K562 (cell line): ENCODE results near the gene GABBR1. TPM values are rescaled to one million over a fixed set of nuclear protein-coding genes. Genes with fewer than 3 reads are reported as not detected.

Experiments
- ATAC-seq: fragments of 200-7000 bp; cut with Tn5 transposase; 3 replicates; pipeline ENCODE4 v1.9.1; 2020; ENCODE audit warnings: moderate library complexity
- BruUV-seq: library from RNA; stranded (reverse); fragments of 400-500 nt; replicated peaks from 2 replicates; lab custom pipeline; 2021; lab: Mats Ljungman, UMichigan
- CTCF ChIA-PET: fragments of 300-600 bp; formaldehyde crosslinking; extraction: SDS; loops from one replicate; lab custom pipeline; 2021; ENCODE audit warnings: low intra/inter-chr PET ratio; lab: Yijun Ruan, JAX
- POLR2A ChIA-PET: fragments of 300-600, 350-650 bp; sonication (Branson Sonifier 250); formaldehyde crosslinking; extraction: SDS; loops from one replicate; lab custom pipeline; 2021; ENCODE audit warnings: antibody characterized with exemption, inconsistent platforms; lab: Yijun Ruan, JAX
- DNase-seq, 4 experiments: peaks; one replicate each; pipeline versions ENCODE4 v3.0.0 to v3.0.0-alpha.2; 2011 to 2018; ENCODE audit warnings: low spot score in 3 of 4, mixed read lengths in 3 of 4; ENCODE audit errors: extremely low read depth in 1 of 4
- FAIRE-seq: peaks from 2 replicates; lab custom pipeline; 2011; peaks lifted over from hg19 to GRCh38; lab: Jason Lieb, UNC
- H2AFZ ChIP-seq: 2 replicates; pipeline ENCODE4 v1.6.0; 2011; ENCODE audit warnings: low read depth, low read length, control low read depth, inconsistent platforms
- H3K27ac ChIP-seq: fragments of 200-600 bp; 3 replicates; pipeline ENCODE4 v1.8.0; 2011; ENCODE audit warnings: low read depth, mild to moderate bottlenecking, control low read depth, inconsistent platforms, low read length, moderate library complexity, mixed read lengths; ENCODE audit errors: extremely low read depth
- H3K27me3 ChIP-seq, 2 experiments: fragments of 300-600 bp in 1 of 2; 2 replicates in 1 of 2; 3 replicates in 1 of 2; pipeline versions ENCODE4 v1.6.0 to v1.8.0; 2011; ENCODE audit warnings: inconsistent platforms in 2 of 2, low read length in 2 of 2, mild to moderate bottlenecking in 1 of 2, mixed read lengths in 1 of 2, moderate library complexity in 1 of 2; ENCODE audit not compliant: control insufficient read depth in 2 of 2, insufficient read depth in 2 of 2
- H3K36me3 ChIP-seq: fragments of 300-600 bp; 3 replicates; pipeline ENCODE4 v1.8.0; 2011; ENCODE audit warnings: mild to moderate bottlenecking, low read length, inconsistent platforms; ENCODE audit not compliant: control insufficient read depth, insufficient read depth
- H3K4me1 ChIP-seq, 2 experiments: fragments of 200-600 bp in 1 of 2; replicated peaks in 1 of 2; 2 replicates in 1 of 2; 3 replicates in 1 of 2; pipeline versions ENCODE4 v1.5.1 to v1.8.0; 2011; ENCODE audit warnings: inconsistent platforms in 2 of 2, low read length in 2 of 2, mild to moderate bottlenecking in 1 of 2, mixed read lengths in 1 of 2, moderate library complexity in 1 of 2; ENCODE audit not compliant: control insufficient read depth in 2 of 2, insufficient read depth in 2 of 2
- H3K4me2 ChIP-seq: 2 replicates; pipeline ENCODE4 v1.6.1; 2011; ENCODE audit warnings: low read length, control low read depth, inconsistent platforms, mixed read lengths; ENCODE audit not compliant: insufficient read depth
- H3K4me3 ChIP-seq: fragments of 200-600 bp; sonication (generic), shearing (Covaris generic); 2 replicates; pipeline ENCODE4 v1.5.1; 2016; ENCODE audit warnings: control low read depth, inconsistent platforms
- H3K79me2 ChIP-seq: fragments of 200-600 bp; 3 replicates; pipeline ENCODE4 v1.8.0; 2011; ENCODE audit warnings: low read length, inconsistent platforms; ENCODE audit not compliant: control insufficient read depth, insufficient read depth
- H3K9ac ChIP-seq, 2 experiments: 2 replicates each; pipeline versions ENCODE4 v1.6.0 to v1.6.1; 2011; ENCODE audit warnings: low read depth in 2 of 2, low read length in 2 of 2, control low read depth in 1 of 2, inconsistent platforms in 1 of 2, mild to moderate bottlenecking in 1 of 2, mixed read lengths in 1 of 2; ENCODE audit not compliant: insufficient read depth in 1 of 2
- H3K9me1 ChIP-seq: one replicate; pipeline ENCODE4 v1.6.0; 2011; ENCODE audit warnings: inconsistent platforms, mild to moderate bottlenecking, low read length, moderate library complexity; ENCODE audit not compliant: control insufficient read depth, insufficient read depth
- H3K9me3 ChIP-seq: replicated peaks from 2 replicates; pipeline ENCODE4 v1.5.1; 2011; ENCODE audit warnings: low read depth, low read length, inconsistent platforms; ENCODE audit not compliant: control insufficient read depth, insufficient read depth
- H4K20me1 ChIP-seq: replicated peaks from 2 replicates; pipeline ENCODE4 v1.6.1; 2011; ENCODE audit warnings: low read length, inconsistent platforms, mixed read lengths; ENCODE audit not compliant: control insufficient read depth, insufficient read depth
- FOXP1 ChIP-seq: sonication (generic); formaldehyde crosslinking; IDR thresholded peaks from 2 replicates; pipeline ENCODE4 v1.8.0; 2022; ENCODE audit warnings: mild to moderate bottlenecking, missing genetic modification reagents
- KDM4B ChIP-seq, 2 experiments: fragments of 450-650 bp in 1 of 2; sonication (generic) in 1 of 2; IDR thresholded peaks; 2 replicates each; pipeline ENCODE4 v1.6.1; 2016 to 2017; ENCODE audit warnings: borderline replicate concordance in 2 of 2, antibody characterized with exemption in 1 of 2, low read depth in 1 of 2, mild to moderate bottlenecking in 1 of 2
- RBM25 ChIP-seq: fragments of 200-400 bp; formaldehyde crosslinking; IDR thresholded peaks from 2 replicates; pipeline ENCODE4 v1.6.1; 2018; ENCODE audit warnings: low read length, low read depth, moderate library complexity; ENCODE audit not compliant: severe bottlenecking
- ZNF121 ChIP-seq: sonication (generic); formaldehyde crosslinking; conservative IDR thresholded peaks from 2 replicates; pipeline ENCODE4 v1.8.0; 2022; ENCODE audit warnings: missing genetic modification reagents
- WGBS: fragments of 100-300 bp; shearing (Covaris generic); methylation state at CpG from one replicate; pipeline ENCODE4 v1.1.6; 2016; ENCODE audit warnings: low coverage, mixed read lengths; ENCODE audit not compliant: insufficient coverage; ENCODE audit errors: missing lambda C conversion rate; 5-methylcytosine and 5-hydroxymethylcytosine counted together
- in situ Hi-C: fragments of 300-500 bp; cut with MboI; formaldehyde crosslinking; loops from 4 replicates; pipeline ENCODE4 v1.15.0; 2018; ENCODE audit warnings: inconsistent platforms, mixed read lengths
- intact Hi-C: fragments of 100-400 bp; cut with micrococcal nuclease; formaldehyde crosslinking; loops from 2 replicates; pipeline ENCODE4 v1.14.2; 2022
- polyA plus RNA-seq, 8 experiments: library from polyadenylated mRNA; depleted of rRNA in 4 of 8; stranded (reverse) in 5 of 8; unstranded in 3 of 8; fragments of >200 nt; fragmentation: Nextera tagmentation in 2 of 8; fragmentation: Illumina TruSeq in 1 of 8; extraction: Ambion mirVana in 2 of 8; extraction: Trizol in 1 of 8; gene quantifications; 2 replicates each; pipeline versions ENCODE4 v1.2.1 to v1.2.3, GENCODE V29; 2011 to 2014; ENCODE audit warnings: inconsistent platforms in 1 of 8, missing spikeins in 1 of 8
- total RNA-seq, 7 experiments: library from RNA; depleted of rRNA in 6 of 7; stranded (reverse); fragments of >200 nt in 6 of 7; fragmentation: Illumina TruSeq in 2 of 7; extraction: Trizol in 2 of 7; gene quantifications; 2 replicates each; pipeline versions ENCODE4 v1.2.1 to v1.2.3, GENCODE V29; 2011 to 2021; ENCODE audit warnings: low replicate concordance in 1 of 7

GABBR1 gene
- total and polyA plus RNA-seq, 9 of the 15 experiments (the other 6 are each of a cell fraction or from before 2014, with no cell fraction given), result 2.2 to 48.3 (median 20.8) TPM

- no peaks in the 10 kb centered on the region for H3K79me2 ChIP-seq
- no peak overlapping the region for H3K4me2 ChIP-seq
- WGBS, result 27% methylated on average over 8 of the region's 8 CpGs
- TF ChIP-seq FOXP1 (CRISPR knock-in tag), result no peak
- TF ChIP-seq RBM25, result peak; percentile 5
- peak; percentile 31; the same call in 1 of the 2 replicates for TF ChIP-seq ZNF121 (CRISPR knock-in tag)
- TF ChIP-seq, all 486 proteins: peak for 2
- peak; percentile 23 for FAIRE-seq
- Histone ChIP-seq H3K27me3 (peaks cover 13 to 30% of the 10 kb centered on the region in 2 experiments; a peak in 4 of 5 replicates), H3K9ac (no peak overlapping the region), H3K4me1 (peaks cover 0 to 9% of the 10 kb centered on the region in 2 experiments; a peak in 2 of 5 replicates), H3K9me1 (no peaks in the 10 kb centered on the region), H3K4me3 (no peak overlapping the region), H3K27ac (no peak overlapping the region), H3K36me3 (no peaks in the 10 kb centered on the region), H2AFZ (no peak overlapping the region), H3K9me3 (no peaks in the 10 kb centered on the region), H4K20me1 (no peaks in the 10 kb centered on the region)
- intact Hi-C loops, result no loop called here
- DNase-seq, result no peak
- ATAC-seq, result no peak
- ChIA-PET CTCF (no interaction called here), POLR2A (interaction anchor here (0.8 kb wide), 1 partner anchor 25 kb away, joined by 5 read pairs; no protein-coding TSS in a partner anchor)
- in situ Hi-C loops, result no loop called here
- no TSS peak for BruUV-seq
These were observed 48.8 kb upstream of the GABBR1 start for GRCh38 chr6:29681811-29682210.

DNA sequence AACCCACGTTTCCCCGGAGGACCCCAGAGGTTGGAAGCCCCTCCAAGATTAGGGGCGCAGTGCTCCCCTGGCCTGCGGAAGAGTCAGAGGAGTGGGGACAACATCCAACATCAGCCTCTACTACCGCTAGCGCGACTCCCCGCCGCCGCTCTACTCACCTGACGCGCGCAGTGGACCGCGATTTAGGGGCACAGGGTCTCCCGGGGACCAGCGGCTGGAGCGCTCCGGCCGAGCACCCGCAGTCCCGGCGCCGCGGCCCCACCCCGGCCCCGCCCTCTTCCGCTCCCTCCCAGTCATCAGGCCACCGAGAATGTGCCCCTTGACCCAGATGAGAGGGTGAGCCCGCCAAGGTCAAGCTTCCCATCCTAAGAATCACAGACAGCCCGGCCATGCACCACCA, 47.9 kb upstream of the GABBR1 start, which contains the start of gene ZFP57:
TSS of gene ZFP57 (minus strand) at position 249 of the 400 bp plus-strand sequence. CDS start 4,149 bp downstream, outside the sequence.
- Histone ChIP-seq H3K27me3 (peaks cover 15 to 33% of the 10 kb centered on the region in 2 experiments; a peak in 3 of 5 replicates), H2AFZ (peak within 1 kb of the TSS; percentile 75), H3K4me2 (peak within 1 kb of the TSS; percentile 35), H3K4me3 (no peak within 1 kb of the TSS), H3K9me3 (no peaks in the 10 kb centered on the region), H3K9me1 (no peaks in the 10 kb centered on the region), H3K9ac (peak within 1 kb of the TSS in 1 of 2 experiments; percentile 66; a peak in 1 of 4 replicates), H3K4me1 (peaks cover 0 to 9% of the 10 kb centered on the region in 2 experiments; a peak in 2 of 5 replicates), H3K79me2 (no peaks in the 10 kb centered on the region), H3K36me3 (no peaks in the 10 kb centered on the region), H3K27ac (no peak within 1 kb of the TSS), H4K20me1 (no peaks in the 10 kb centered on the region)
- FAIRE-seq (no peak), ATAC-seq (no peak), DNase-seq (no peak)
- 53% methylated on average over 13 of the region's 31 CpGs for WGBS
- intact Hi-C loops (no loop called here), in situ Hi-C loops (no loop called here)
- no peak for TF ChIP-seq KDM4B (IDR thresholded peaks at IDR 0.05; ENCODE audit: borderline replicate concordance in 2 of 2, low read depth in 1 of 2)
- ChIA-PET POLR2A (interaction anchor here (0.8 kb wide), 1 partner anchor 24 kb away, joined by 5 read pairs; no protein-coding TSS in a partner anchor), CTCF (no interaction called here)
- no TSS peak for BruUV-seq
